Thyroid gland (tissue), 4 donors: Measurements from ENCODE around the gene VAMP2.
A peak's percentile ranks its signal among the peaks of the same experiment; 100 is the strongest.

Experiments used
- POLR2A ChIP-seq, 2 donors: fragments of 450-650 bp; IDR thresholded peaks; one replicate each; pipeline ENCODE4 v1.6.1; 2017; ENCODE audit warnings: antibody characterized with exemption in 2 of 2, mild to moderate bottlenecking in 2 of 2, moderate library complexity in 1 of 2
- TF ChIP-seq, protein P1 (sequence below), 6 experiments: fragments of 200-600 bp in 3 of 6; fragments of 450-650 bp in 3 of 6; sonication (generic) in 3 of 6; IDR thresholded peaks; one replicate each; pipeline ENCODE4 v1.5.1; 2016 to 2019; ENCODE audit warnings: antibody characterized with exemption in 6 of 6, mild to moderate bottlenecking in 2 of 6, inconsistent platforms in 1 of 6, moderate library complexity in 1 of 6

DNA sequence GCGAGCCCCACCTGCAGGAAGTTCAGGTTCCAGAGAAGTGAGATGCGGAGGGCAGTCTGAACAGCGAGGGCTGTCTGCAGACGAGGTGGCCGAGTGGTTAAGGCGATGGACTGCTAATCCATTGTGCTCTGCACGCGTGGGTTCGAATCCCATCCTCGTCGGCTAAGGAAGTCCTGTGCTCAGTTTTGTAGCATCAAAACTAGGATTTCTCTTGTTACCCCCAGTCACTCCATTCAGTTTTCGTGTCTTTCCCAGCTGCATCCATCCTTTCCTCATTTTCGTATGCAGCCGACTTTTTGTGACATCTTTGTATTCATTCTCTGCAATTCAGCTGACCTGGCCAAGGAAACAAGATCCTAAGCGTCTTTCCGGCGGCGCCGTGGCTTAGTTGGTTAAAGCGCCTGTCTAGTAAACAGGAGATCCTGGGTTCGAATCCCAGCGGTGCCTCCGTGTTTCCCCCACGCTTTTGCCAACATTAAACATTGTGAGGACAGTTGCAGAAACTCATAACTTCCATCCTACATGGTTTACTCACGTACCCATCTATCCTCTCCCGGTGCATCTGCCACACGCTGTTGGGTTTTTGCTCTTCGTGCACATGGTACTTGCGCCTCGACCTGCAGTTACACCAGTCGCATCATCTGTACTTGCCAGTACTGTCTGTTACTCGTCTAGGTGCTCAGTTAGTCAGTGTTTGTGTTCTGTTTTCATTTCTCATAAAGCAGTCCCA lies 24.2 kb upstream of the VAMP2 start:
- TF ChIP-seq, protein P1, sequence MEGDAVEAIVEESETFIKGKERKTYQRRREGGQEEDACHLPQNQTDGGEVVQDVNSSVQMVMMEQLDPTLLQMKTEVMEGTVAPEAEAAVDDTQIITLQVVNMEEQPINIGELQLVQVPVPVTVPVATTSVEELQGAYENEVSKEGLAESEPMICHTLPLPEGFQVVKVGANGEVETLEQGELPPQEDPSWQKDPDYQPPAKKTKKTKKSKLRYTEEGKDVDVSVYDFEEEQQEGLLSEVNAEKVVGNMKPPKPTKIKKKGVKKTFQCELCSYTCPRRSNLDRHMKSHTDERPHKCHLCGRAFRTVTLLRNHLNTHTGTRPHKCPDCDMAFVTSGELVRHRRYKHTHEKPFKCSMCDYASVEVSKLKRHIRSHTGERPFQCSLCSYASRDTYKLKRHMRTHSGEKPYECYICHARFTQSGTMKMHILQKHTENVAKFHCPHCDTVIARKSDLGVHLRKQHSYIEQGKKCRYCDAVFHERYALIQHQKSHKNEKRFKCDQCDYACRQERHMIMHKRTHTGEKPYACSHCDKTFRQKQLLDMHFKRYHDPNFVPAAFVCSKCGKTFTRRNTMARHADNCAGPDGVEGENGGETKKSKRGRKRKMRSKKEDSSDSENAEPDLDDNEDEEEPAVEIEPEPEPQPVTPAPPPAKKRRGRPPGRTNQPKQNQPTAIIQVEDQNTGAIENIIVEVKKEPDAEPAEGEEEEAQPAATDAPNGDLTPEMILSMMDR (IDR thresholded peaks at IDR 0.05): peak in 2 of 6 experiments; percentile 26 to 38
- no peak for TF ChIP-seq POLR2A (IDR thresholded peaks at IDR 0.05)
